H1 (cell line): Measurements from ENCODE around the gene SAP30. TPM values are rescaled to one million over a fixed set of nuclear protein-coding genes. Genes with fewer than 3 reads are reported as not detected.

ENCODE experiments used
- ATF3 ChIP-seq: IDR thresholded peaks from 2 replicates; pipeline ENCODE4 v1.6.1; 2011; ENCODE audit warnings: low read depth, mild to moderate bottlenecking, low read length; ENCODE audit not compliant: insufficient read depth
- BACH1 ChIP-seq: IDR thresholded peaks from 2 replicates; pipeline ENCODE4 v1.6.1; 2012; ENCODE audit warnings: low read length, improper control_type of control experiment
- CBX5 ChIP-seq: fragments of 300-800, 300-1000 bp; sonication (generic); IDR thresholded peaks from 2 replicates; pipeline ENCODE4 v1.7.1; 2016; ENCODE audit warnings: antibody characterized with exemption, low read length, low read depth
- E2F6 ChIP-seq: IDR thresholded peaks from 2 replicates; pipeline ENCODE4 v1.6.1; 2012; ENCODE audit warnings: inconsistent platforms
- JUND ChIP-seq: IDR thresholded peaks from 2 replicates; pipeline ENCODE4 v1.6.1; 2011; ENCODE audit warnings: mild to moderate bottlenecking, improper control_type of control experiment, low read length
- KDM1A ChIP-seq: fragments of 200-600, 300-600 bp; sonication (generic); IDR thresholded peaks from 2 replicates; pipeline ENCODE4 v1.7.1; 2016; ENCODE audit warnings: mild to moderate bottlenecking, low read length, borderline replicate concordance
- KDM4A ChIP-seq: IDR thresholded peaks from one replicate; pipeline ENCODE4 v1.7.1; 2012; ENCODE audit warnings: low read depth, mild to moderate bottlenecking, moderate library complexity, low read length, inconsistent platforms; ENCODE audit not compliant: severe bottlenecking
- NRF1 ChIP-seq: IDR thresholded peaks from 2 replicates; pipeline ENCODE4 v1.6.1; 2011; ENCODE audit warnings: mild to moderate bottlenecking, low read depth, low read length, improper control_type of control experiment
- PHF8 ChIP-seq: fragments of 200-600 bp; sonication (generic); conservative IDR thresholded peaks from 2 replicates; pipeline ENCODE4 v1.7.1; 2012; ENCODE audit warnings: low read depth, mild to moderate bottlenecking, inconsistent platforms, low read length, moderate library complexity
- RBBP5 ChIP-seq: IDR thresholded peaks from 2 replicates; pipeline ENCODE4 v1.7.1; 2012; ENCODE audit warnings: low read depth, mild to moderate bottlenecking, inconsistent platforms, low read length, moderate library complexity, borderline replicate concordance
- RFX5 ChIP-seq: IDR thresholded peaks from 2 replicates; pipeline ENCODE4 v1.6.1; 2011; ENCODE audit warnings: low read depth, low read length, improper control_type of control experiment, borderline replicate concordance
- SP2 ChIP-seq: IDR thresholded peaks from 2 replicates; pipeline ENCODE4 v1.6.1; 2012; ENCODE audit warnings: mild to moderate bottlenecking, low read length, inconsistent platforms
- TAF1 ChIP-seq: IDR thresholded peaks from 2 replicates; pipeline ENCODE4 v1.6.1; 2011; ENCODE audit warnings: mild to moderate bottlenecking, low read depth, low read length
- TBP ChIP-seq: IDR thresholded peaks from 2 replicates; pipeline ENCODE4 v1.6.1; 2011; ENCODE audit warnings: low read depth, low read length, improper control_type of control experiment
- polyA plus RNA-seq, 7 experiments: library from polyadenylated mRNA; depleted of rRNA in 3 of 7; stranded (reverse) in 5 of 7; unstranded in 2 of 7; fragments of >200 nt in 5 of 7; fragments of 200-250 nt in 2 of 7; gene quantifications; 1 replicate in 5 of 7; 2 replicates in 1 of 7; 4 replicates in 1 of 7; pipeline versions ENCODE4 v1.2.1 to v1.2.3, GENCODE V29; 2011 to 2013; ENCODE audit warnings: missing spikeins in 2 of 7, mixed read lengths in 2 of 7
- total RNA-seq: library from RNA; stranded (reverse); fragmentation: NEBNext Ultra II Directional; extraction: Animal tissue kit (Norgen Biotek cat#: 25700); gene quantifications from 2 replicates; pipeline ENCODE4 v1.2.1, GENCODE V29; 2021
- TF ChIP-seq, protein P1 (sequence below): IDR thresholded peaks from 2 replicates; pipeline ENCODE4 v1.6.1; 2011; ENCODE audit warnings: low read length, improper control_type of control experiment

The SAP30 gene
- total and polyA plus RNA-seq, 2 of the 8 experiments (the other 6 are each of a cell fraction or from before 2014, with no cell fraction given) = 7.7 to 21.1 TPM

DNA sequence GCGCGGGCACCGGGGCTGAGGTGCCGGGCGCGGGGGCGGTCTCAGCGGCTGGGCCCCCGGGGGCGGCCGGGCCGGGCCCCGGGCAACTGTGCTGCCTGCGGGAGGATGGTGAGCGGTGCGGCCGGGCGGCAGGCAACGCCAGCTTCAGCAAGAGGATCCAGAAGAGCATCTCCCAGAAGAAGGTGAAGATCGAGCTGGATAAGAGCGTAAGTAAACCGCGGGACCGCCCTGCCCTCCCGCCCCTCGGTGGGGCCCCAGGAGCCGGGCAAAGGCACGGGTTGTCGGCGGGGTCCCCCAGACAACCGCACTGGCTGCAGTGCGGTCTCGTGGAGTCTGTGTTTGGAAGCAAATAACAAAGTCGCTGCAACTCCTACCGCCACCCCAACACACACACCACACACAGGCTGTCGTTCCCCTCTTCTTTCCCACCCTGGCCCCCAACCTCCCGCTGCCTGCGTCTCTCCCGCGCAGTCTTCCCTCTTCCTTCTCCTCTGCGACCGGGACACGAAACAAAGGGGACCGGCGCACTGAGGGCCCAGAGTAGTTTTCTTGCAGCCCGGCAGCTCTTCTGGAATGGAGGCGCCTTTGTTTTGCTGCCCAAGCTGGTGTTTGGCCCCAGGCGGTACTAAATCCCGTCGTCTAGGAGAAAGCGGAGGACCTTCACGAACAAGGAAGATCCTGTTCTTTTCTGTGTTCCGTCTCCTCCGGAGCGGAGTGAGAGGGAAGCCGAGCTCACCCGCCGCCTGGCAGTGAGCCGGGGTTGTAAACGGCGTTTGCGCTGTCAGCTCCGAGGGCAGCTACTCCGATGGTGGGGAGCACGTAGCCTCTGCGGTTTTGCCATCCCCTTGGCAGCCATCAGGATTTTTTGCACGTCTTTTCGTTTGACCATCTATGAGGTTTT, 788 bp downstream of the SAP30 start (continued):
- peak; percentile 20 for TF ChIP-seq PHF8
- TF ChIP-seq TBP = peak; percentile 70
- peak; percentile 76; the same call in 1 of the 2 replicates for TF ChIP-seq RBBP5
- TF ChIP-seq NRF1 = no peak
- no peak for TF ChIP-seq ATF3
- TF ChIP-seq KDM1A = no peak
- no peak for TF ChIP-seq SP2
- TF ChIP-seq, protein P1, sequence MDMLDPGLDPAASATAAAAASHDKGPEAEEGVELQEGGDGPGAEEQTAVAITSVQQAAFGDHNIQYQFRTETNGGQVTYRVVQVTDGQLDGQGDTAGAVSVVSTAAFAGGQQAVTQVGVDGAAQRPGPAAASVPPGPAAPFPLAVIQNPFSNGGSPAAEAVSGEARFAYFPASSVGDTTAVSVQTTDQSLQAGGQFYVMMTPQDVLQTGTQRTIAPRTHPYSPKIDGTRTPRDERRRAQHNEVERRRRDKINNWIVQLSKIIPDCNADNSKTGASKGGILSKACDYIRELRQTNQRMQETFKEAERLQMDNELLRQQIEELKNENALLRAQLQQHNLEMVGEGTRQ = no peak
- TF ChIP-seq E2F6 = no peak
- TF ChIP-seq RFX5 = no peak
- TF ChIP-seq CBX5 = no peak
- TF ChIP-seq KDM4A = peak; percentile 42
- no peak for TF ChIP-seq BACH1
- TF ChIP-seq JUND = no peak
- peak; percentile 12; the same call in 1 of the 2 replicates for TF ChIP-seq TAF1
